ENCODE results near the gene BSPRY. TPM values are rescaled to one million over a fixed set of nuclear protein-coding genes. Genes with fewer than 3 reads are reported as not detected.

Gene BSPRY
- total RNA-seq, 2 experiments from 2014 or later: not detected

DNA sequence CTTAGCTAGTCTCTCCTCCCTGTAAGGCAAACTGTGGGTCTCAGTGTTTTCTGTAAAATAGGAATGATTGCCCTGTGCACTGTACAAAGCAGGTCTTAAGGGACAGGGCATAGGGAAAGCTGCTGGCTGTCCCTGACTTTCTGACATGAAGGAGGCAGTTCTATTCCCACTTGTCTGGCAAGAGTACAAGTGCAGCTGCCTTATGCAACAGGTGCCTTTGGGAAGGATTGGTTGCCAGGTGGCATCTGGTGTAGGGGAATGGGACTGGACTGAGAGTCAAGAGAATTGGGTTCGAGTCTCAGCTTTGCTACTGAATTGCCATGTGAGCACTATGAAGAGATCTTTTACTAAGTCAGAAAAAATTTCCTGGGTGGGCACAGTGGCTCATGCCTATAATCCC, 10.0 kb downstream of the BSPRY start:
- no peak overlapping the region for H3K4me3 ChIP-seq (ENCODE audit: low read length)
- no peaks in the 10 kb centered on the region for H3K36me3 ChIP-seq (ENCODE audit: insufficient read depth, low read length)
- H3K4me1 ChIP-seq (ENCODE audit: insufficient read depth, low read length): no peaks in the 10 kb centered on the region
- Mint-ChIP-seq H3K36me3 (ENCODE audit: low read depth) (no peaks in the 10 kb centered on the region), H3K4me3 (no peak overlapping the region), H3K4me1 (ENCODE audit: low read depth) (no peaks in the 10 kb centered on the region), H3K27me3 (peaks cover 9% of the 10 kb centered on the region), H3K27ac (no peak overlapping the region), H3K9me3 (no peaks in the 10 kb centered on the region)
- DNase-seq (no peak), ATAC-seq (ENCODE audit: poor library complexity) (no peak)
- H3K27ac ChIP-seq (ENCODE audit: low read depth in 1 of 2, low read length in 2 of 2): no peak overlapping the region
- ChIA-PET POLR2A (no interaction called here), CTCF (interaction anchor here (1.3 kb wide), 1 partner anchor 9 kb away, joined by 3 read pairs; no protein-coding TSS in a partner anchor)
- intact Hi-C loops (cut with DNase I, micrococcal nuclease): no loop called here
- no peaks in the 10 kb centered on the region for H3K27me3 ChIP-seq (ENCODE audit: control insufficient read depth in 1 of 2, insufficient read depth in 2 of 2, low read length in 2 of 2)
- TF ChIP-seq, protein P1, sequence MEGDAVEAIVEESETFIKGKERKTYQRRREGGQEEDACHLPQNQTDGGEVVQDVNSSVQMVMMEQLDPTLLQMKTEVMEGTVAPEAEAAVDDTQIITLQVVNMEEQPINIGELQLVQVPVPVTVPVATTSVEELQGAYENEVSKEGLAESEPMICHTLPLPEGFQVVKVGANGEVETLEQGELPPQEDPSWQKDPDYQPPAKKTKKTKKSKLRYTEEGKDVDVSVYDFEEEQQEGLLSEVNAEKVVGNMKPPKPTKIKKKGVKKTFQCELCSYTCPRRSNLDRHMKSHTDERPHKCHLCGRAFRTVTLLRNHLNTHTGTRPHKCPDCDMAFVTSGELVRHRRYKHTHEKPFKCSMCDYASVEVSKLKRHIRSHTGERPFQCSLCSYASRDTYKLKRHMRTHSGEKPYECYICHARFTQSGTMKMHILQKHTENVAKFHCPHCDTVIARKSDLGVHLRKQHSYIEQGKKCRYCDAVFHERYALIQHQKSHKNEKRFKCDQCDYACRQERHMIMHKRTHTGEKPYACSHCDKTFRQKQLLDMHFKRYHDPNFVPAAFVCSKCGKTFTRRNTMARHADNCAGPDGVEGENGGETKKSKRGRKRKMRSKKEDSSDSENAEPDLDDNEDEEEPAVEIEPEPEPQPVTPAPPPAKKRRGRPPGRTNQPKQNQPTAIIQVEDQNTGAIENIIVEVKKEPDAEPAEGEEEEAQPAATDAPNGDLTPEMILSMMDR (IDR thresholded peaks at IDR 0.05): no peak
- H3K9me3 ChIP-seq (ENCODE audit: control insufficient read depth in 1 of 2, insufficient read depth in 1 of 2, low read length in 2 of 2): no peaks in the 10 kb centered on the region

DNA sequence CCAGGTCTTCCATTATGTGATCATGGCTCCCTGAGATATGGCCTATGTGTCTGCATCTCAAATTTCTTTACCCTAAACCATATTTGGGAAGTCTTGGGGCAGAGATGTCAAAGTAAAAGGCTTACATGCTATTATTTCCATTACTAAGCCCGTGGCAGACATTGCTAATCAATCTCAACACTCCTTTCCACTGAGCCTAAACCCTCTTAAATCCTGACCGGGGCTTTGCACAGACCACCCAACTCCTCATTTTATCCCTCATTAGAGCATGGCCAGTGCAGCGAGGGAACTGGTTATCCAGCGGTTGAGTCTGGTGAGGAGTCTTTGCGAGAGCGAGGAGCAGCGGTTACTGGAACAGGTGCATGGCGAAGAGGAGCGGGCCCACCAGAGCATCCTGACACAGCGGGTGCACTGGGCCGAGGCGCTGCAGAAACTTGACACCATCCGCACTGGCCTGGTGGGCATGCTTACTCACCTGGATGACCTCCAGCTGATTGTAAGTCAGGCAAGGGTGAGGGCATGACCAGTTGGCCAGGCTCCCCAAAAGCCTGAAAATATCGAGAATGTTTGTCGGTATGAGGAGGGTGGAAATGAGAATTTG, 11.0 kb downstream of the BSPRY start:
- Mint-ChIP-seq H3K4me3 (no peak overlapping the region), H3K36me3 (ENCODE audit: low read depth) (no peaks in the 10 kb centered on the region), H3K9me3 (no peaks in the 10 kb centered on the region), H3K27ac (no peak overlapping the region), H3K27me3 (peaks cover 5% of the 10 kb centered on the region), H3K4me1 (ENCODE audit: low read depth) (no peaks in the 10 kb centered on the region)
- ChIA-PET CTCF (no interaction called here), POLR2A (no interaction called here)
- no peaks in the 10 kb centered on the region for H3K27me3 ChIP-seq (ENCODE audit: control insufficient read depth in 1 of 2, insufficient read depth in 2 of 2, low read length in 2 of 2)
- ATAC-seq (ENCODE audit: poor library complexity) (no peak), DNase-seq (no peak)
- no peak overlapping the region for H3K27ac ChIP-seq (ENCODE audit: low read depth in 1 of 2, low read length in 2 of 2)
- no peaks in the 10 kb centered on the region for H3K36me3 ChIP-seq (ENCODE audit: insufficient read depth, low read length)
- H3K4me3 ChIP-seq (ENCODE audit: low read length): no peak overlapping the region
- no peaks in the 10 kb centered on the region for H3K4me1 ChIP-seq (ENCODE audit: insufficient read depth, low read length)
- TF ChIP-seq, protein P1 (IDR thresholded peaks at IDR 0.05): no peak
- intact Hi-C loops (cut with DNase I, micrococcal nuclease): no loop called here
- H3K9me3 ChIP-seq (ENCODE audit: control insufficient read depth in 1 of 2, insufficient read depth in 1 of 2, low read length in 2 of 2): no peaks in the 10 kb centered on the region

DNA sequence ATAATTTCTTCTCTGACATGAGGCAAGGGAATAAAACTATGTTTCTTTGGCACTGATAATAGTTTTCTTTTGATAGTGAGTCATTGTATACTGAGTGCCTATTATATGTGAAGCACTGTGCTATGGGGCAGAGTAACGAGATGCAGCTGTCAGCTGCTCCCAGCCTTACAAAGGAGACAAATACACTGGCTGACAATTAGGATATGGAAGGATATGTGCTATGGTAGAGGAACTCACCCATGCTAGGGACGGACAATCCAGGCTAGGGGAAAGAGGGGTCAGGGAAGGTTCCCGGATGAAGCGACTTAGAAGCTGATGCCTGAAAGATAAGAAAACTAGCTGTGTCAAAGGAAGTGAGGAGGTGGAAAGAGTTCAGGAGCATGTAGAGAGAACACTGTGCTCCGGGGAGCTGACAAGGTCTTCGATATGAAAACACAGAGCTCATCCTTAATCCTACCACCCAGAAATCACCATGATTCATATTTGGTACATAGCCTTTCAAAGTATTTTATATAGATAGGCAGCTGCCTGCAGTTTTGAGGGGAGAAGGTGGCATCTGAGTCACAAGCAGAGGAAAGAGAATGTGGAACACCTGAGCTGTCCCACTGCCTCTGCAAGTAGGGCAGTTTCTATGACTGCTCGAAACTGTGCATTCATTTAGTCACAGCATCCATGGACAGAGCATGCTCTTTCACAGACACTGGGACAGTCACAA, 12.1 kb downstream of the BSPRY start:
- H3K27me3 Mint-ChIP-seq: peaks cover 4% of the 10 kb centered on the region
- H3K9me3 Mint-ChIP-seq: no peaks in the 10 kb centered on the region
- Histone ChIP-seq H3K36me3 (ENCODE audit: insufficient read depth, low read length) (no peaks in the 10 kb centered on the region), H3K4me1 (ENCODE audit: insufficient read depth, low read length) (no peaks in the 10 kb centered on the region), H3K4me3 (ENCODE audit: low read length) (no peak overlapping the region), H3K27me3 (ENCODE audit: control insufficient read depth in 1 of 2, insufficient read depth in 2 of 2, low read length in 2 of 2) (no peaks in the 10 kb centered on the region), H3K27ac (ENCODE audit: low read depth in 1 of 2, low read length in 2 of 2) (no peak overlapping the region), H3K9me3 (ENCODE audit: control insufficient read depth in 1 of 2, insufficient read depth in 1 of 2, low read length in 2 of 2) (no peaks in the 10 kb centered on the region)
- H3K36me3 Mint-ChIP-seq (ENCODE audit: low read depth): no peaks in the 10 kb centered on the region
- CTCF ChIA-PET: no interaction called here
- ATAC-seq (ENCODE audit: poor library complexity) (no peak), DNase-seq (no peak)
- POLR2A ChIA-PET: no interaction called here
- no peak overlapping the region for H3K27ac Mint-ChIP-seq
- TF ChIP-seq, protein P1 (IDR thresholded peaks at IDR 0.05): no peak
- no peaks in the 10 kb centered on the region for H3K4me1 Mint-ChIP-seq (ENCODE audit: low read depth)
- intact Hi-C loops (cut with DNase I, micrococcal nuclease): no loop called here
- H3K4me3 Mint-ChIP-seq: no peak overlapping the region
